Skin epidermis (tissue), 12 donors: ENCODE measurements around the gene MC1R.
"Not testable (repeated sequence)": the region's sequence is repeated elsewhere in the genome, so short reads cannot be mapped to it uniquely, and the experiment has no call there.

ENCODE experiments used
- H3K27ac ChIP-seq, 21 experiments: fragments of 200-600 bp; sonication (generic) in 11 of 21; one replicate each; pipeline ENCODE4 v1.5.0; 2020; ENCODE audit warnings: mild to moderate bottlenecking in 3 of 21, inconsistent platforms in 2 of 21, moderate library complexity in 2 of 21
- H3K4me3 ChIP-seq, 7 experiments: fragments of 200-600 bp; sonication (generic) in 2 of 7; one replicate each; pipeline ENCODE4 v1.5.0; 2020; ENCODE audit warnings: inconsistent platforms in 2 of 7, mild to moderate bottlenecking in 2 of 7, moderate library complexity in 1 of 7

MC1R gene

DNA sequence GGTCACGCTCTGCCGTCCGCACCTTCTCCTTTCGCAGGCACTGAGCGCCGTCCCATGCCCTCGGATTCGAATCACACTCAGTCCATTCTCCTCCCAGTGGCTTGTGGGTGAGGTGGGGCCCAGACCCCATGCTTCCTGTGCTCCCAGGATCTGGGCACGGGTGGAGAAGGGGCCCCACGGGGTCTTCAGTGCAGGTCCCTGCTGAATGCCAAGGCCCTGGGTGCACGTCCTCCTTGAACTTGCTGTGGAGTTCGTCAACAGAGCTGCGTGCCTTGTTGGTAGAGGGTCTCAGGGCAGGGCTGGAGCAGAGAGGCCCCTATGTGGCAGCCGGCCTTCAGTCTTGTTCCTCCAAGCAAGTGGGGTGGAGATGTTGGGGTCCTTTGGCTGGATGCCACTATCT, 7.3 kb upstream of the MC1R start:
- no peak overlapping the region for H3K27ac ChIP-seq
- no peak overlapping the region for H3K4me3 ChIP-seq

GRCh38 chr16:89912143-89912542, 6.5 kb upstream of the MC1R start:
- no peak overlapping the region for H3K4me3 ChIP-seq
- no peak overlapping the region for H3K27ac ChIP-seq

- Histone ChIP-seq H3K4me3 (no peak overlapping the region), H3K27ac (no peak overlapping the region)
Observed at GRCh38 chr16:89912627-89913026, 6.0 kb upstream of the MC1R start.

DNA sequence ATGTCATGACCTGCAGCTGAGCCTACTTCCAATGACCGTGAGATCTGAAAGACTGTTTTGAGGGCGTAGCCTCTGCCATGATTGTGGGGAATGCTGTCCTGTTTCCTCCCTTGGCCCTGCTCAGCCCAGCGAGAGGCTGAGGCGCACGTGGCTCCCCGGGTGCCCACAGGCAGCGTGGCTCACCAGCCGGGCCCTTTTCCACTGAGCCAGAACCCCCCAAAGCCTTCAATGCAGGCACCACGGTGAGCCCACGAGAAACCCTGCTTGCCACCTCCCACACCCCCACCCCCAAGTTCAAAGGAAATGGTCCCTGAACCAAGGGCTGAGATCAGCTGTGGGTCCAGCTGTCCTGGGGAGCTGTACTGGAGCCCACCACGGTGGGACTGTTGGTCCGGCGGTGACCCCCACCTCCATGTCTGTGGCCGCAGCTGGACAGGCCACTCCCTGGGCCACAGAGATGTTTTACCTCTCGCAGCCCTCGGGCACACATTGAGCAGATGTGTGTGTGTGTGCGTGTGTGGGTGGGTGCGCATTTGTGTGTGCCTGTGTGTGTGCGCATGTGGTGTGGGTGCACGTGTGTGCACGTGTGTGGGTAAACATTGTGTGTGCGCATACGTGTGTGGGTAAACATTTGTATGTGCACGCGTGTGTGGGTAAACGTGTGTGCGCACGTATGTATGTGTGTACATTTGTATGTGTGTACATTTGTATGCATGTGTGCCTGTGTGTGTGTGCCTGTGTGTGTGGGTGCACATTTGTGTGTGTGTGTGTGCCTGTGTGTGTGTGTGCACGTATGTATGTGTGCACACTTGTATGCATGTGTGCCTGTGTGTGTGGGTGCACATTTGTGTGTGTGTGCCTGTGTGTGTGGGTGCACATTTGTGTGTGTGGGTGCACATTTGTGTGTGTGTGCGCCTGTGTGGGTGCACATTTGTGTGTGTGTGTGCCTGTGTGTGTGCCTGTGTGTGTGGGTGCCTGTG, 5.0 kb upstream of the MC1R start:
- H3K27ac ChIP-seq, result no peak overlapping the region

DNA sequence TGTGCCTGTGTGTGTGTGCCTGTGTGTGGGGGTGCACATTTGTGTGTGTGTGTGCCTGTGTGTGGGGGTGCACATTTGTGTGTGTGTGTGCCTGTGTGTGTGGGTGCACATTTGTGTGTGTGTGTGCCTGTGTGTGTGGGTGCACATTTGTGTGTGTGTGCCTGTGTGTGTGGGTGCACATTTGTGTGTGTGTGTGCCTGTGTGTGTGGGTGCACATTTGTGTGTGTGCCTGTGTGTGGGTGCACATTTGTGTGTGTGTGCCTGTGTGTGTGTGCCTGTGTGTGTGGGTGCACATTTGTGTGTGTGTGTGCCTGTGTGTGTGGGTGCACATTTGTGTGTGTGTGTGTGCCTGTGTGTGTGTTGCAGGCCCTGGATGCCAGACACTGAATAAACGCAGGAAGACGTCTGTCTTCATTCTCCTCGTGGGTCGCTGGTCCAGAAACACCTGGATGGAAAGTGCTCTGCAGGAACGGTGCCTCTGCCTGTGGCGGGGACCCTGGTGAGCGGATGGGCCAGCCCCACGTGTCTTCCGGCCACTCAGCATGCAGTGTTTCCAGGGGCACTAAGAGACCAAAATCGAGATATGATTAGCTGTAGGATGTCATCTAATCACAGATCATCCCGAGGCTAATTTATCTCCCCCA, 3.9 kb upstream of the MC1R start:
- H3K27ac ChIP-seq, H3K4me3 ChIP-seq: not testable (repeated sequence)

More for the DNA sequence above, 5.0 kb upstream of the MC1R start:
- H3K4me3 ChIP-seq, result no peak overlapping the region

DNA sequence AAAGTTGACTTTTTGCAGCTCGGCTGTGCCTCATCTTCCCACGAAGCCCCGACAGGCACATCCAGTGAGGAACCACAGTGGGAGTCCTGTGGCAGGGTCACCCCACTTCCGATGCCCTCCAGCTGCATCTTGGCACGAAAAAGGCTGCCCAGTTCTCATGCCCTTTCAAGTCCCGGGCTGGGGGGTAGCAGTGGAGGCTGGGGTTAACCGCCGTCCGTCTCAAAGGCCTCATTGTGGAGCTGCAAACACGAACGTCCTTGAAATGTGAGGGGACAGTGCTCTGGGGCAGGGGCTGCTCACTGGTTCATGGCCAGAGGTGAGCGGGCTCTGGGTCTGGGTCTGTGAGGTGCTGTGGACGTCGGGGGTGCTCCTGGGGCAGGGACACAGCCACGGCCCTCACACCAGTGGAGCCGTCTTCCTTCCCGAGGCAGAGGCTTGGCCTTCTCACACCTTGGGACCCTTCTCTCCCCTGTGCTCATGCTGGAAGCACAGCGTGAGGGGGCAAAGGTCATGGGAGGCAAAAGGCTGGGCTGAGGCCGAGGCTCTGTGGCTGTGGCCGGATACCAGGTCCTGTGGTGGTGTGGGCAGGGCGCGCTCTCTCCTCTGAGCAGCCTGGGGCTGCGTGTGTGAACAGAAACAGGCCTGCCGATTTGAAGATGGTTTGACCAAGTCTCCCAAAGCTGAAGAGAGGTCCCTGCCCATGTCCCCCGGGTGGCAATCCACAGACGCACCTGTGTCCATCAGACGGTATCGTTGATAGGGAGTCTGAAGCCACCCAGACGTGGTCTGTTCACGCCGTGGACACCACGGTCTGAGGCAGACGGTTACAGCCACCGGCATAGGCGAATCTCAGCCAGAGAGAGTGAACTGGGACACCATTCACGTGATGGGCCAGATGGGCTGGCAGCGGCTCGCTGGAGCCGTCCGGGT, 3.1 kb upstream of the MC1R start:
- H3K27ac ChIP-seq, result peak overlapping the region in 3 of 21 experiments; percentile 26 to 45 (median 29)
- H3K4me3 ChIP-seq, result no peak overlapping the region

DNA sequence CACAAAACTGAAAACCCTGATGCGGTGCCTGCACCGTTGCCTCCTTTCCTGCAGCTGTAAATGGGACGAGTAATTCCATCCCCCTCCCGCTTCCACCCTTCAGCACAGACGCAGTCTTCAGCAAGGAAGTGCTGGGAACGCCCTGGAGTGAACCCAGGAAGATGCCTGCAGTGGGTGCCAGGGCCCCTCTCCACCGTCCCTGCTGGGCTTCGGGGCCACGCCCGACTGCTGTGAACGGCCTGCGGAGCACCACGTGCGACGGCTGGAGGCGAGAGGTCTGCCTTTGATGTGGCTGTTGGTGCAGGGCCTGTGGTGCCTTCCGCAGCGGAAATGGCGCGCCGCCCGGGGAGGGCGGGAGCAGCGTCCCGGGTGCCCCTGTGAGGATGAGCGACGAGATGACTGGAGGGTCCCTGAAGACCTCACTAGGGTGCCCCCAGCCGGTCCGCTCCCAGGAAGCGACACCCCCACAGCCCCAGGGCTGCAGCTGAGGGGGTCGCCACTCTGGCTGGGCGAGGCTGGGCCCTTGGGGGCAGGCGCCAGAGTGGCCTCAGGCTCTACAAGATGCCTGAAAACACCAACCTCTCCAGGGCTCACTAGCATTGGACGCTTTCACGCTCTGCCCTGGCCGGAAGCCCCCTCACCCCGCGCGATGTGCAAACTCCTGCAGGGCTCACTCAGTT, 749 bp upstream of the MC1R start:
- Histone ChIP-seq H3K4me3 (peak overlapping the region; percentile 5 to 35 (median 17)), H3K27ac (peak overlapping the region in 16 of 21 experiments; percentile 16 to 80 (median 61))

GRCh38 chr16:89919535-89920406, 1.1 kb downstream of the MC1R start:
- peak overlapping the region in 7 of 21 experiments; percentile 5 to 88 (median 74) for H3K27ac ChIP-seq
- H3K4me3 ChIP-seq, result no peak overlapping the region

DNA sequence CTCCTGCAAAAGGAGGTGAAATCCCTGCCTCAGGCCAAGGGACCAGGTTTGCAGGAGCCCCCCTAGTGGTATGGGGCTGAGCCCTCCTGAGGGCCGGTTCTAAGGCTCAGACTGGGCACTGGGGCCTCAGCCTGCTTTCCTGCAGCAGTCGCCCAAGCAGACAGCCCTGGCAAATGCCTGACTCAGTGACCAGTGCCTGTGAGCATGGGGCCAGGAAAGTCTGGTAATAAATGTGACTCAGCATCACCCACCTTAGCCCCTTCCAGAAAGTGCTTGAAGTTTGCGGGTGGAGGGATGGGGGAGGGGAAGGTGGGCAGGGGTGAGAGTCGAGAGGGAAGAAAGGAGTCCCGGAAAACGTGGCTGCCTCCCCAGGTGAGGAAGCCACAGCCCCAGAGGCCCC, 2.1 kb downstream of the MC1R start:
- no peak overlapping the region for H3K4me3 ChIP-seq
- H3K27ac ChIP-seq, result peak overlapping the region in 17 of 21 experiments; percentile 19 to 95 (median 82)

DNA sequence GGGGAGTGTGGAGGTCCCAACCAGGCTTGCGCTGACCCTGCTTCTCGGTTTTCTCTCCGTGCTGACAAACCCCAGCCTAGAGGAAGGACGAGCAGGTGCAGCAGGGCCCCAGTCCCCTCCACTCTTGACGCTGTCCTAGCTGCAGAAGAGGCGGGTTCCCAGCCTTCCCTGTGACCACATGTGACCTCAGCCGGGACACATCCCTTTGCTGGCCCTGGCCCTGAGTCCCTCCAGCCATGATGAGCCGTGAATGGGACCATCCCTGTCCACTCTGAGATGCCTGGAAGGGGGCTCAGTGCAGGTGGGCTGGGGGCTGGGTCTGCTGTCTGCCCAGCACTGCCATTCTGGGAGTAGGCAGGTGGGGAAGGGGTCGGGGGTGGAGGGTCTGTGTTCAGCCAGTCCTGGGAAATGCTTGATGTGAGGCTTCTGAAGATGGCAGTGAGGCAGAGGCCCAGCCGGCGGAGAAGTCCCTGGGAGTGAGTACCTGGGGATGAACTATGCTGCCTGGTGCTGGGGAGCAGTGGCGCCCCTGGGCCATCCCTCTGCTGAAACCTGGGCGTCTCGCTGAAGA, 2.6 kb downstream of the MC1R start:
- Histone ChIP-seq H3K4me3 (peak overlapping the region in 2 of 7 experiments; percentile 45 to 55), H3K27ac (peak overlapping the region in 19 of 21 experiments; percentile 17 to 95 (median 81))

DNA sequence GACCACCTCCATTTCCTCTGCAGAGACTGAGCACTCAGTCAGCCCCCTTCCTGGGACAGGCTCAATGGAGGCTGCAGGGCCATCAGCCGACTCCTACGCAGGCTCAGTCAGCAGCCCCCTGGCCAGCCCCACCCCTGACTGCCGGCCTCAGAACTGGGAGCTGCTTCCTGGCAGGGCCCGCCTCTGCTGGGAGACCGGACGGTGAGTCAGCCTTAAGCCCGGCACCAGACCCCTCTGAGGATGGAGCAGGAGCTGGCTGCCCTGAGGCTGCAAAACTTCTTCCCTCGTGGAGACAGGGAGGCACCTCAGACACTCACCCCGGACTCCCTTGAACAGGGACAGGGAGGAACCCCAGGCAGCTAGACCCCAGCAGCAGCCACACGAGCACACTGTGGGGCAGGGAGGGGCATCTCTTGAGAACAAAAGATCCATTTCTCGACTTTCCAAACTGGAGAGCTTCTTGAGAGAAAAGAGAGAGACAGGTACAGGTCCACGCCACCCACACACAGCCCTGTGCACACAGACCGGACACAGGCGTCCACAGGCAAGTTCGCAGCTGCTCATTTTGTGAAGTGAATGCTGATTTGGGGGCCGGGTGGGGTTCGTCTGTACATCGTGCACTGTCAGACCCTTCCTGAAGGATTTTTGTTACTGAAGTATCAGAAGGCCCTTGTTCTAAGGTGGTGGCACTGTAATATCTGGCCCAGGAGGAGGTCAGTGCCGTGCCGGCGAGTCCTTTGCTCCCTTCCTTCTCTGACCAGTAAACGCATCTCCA, 3.2 kb downstream of the MC1R start:
- H3K4me3 ChIP-seq, result peak overlapping the region; percentile 45 to 68 (median 50)

DNA sequence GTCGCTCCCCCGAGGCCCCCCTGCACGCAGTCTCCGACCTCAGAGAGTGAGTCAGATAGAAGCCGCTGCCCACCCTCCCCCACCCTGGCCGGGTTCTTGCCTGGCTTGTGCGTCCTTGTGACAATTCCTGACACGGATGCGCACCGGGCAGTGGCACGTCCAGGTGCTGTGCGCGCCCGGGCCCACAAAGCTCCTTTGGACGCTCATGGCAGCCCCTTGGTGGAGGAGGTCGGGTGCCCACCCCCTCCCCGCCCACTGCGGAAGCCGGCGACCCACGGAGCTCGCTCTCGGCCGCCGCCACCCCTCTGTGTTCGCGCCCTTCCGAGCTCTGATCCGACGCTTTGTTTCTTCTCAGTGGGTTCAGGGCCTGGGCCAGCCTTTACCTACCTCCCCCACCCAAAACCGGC, 3.8 kb downstream of the MC1R start:
- Histone ChIP-seq H3K27ac (peak overlapping the region; percentile 61 to 95 (median 81)), H3K4me3 (peak overlapping the region; percentile 45 to 68 (median 50))

More for the DNA sequence above, 3.2 kb downstream of the MC1R start:
- H3K27ac ChIP-seq, result peak overlapping the region in 19 of 21 experiments; percentile 58 to 95 (median 81)

GRCh38 chr16:89922884-89923639, 4.4 kb downstream of the MC1R start, which contains the start of gene TUBB3:
Gene TUBB3 (plus strand): TSS chr16:89923342. CDS start chr16:89923402, 60 bp downstream.
- H3K27ac ChIP-seq, result peak within 1 kb of the TSS; percentile 61 to 95 (median 81)
- peak within 1 kb of the TSS; percentile 45 to 68 (median 50) for H3K4me3 ChIP-seq

- peak overlapping the region; percentile 45 to 68 (median 50) for H3K4me3 ChIP-seq
- peak overlapping the region in 10 of 21 experiments; percentile 2 to 95 (median 82) for H3K27ac ChIP-seq
Observed at GRCh38 chr16:89923640-89924296, 5.1 kb downstream of the MC1R start.

DNA sequence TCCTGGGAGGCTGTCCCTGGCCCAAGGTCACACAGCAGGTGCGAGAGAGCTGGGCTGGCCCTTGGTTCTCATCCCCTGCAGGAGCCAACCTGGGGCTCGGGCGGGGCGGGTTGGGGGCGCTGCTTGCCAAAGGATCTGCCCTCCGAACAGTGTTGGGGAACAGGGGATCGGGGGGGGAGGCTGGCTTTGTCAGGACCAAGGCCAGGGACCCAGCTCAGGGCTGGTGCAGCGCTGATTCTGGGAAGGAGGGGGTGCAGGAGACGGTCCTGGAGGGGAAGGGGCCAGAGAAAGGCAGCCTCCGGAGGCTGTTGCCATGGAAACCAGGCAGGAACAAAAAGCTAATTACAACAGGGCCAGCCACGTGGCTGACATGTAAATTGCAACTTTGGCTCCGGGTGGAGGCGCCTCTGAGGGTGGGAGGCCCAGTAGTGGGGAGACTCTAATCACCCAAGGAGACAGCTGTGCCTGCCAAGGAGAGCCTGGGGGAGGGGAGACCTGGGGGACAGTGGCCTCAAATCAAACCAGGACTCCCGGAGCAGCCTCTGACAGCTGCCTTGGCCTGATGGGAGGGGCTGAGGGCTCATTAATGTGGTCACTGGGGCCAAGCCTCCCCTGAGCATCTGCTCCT, 5.7 kb downstream of the MC1R start:
- peak overlapping the region in 6 of 7 experiments; percentile 45 to 68 (median 52) for H3K4me3 ChIP-seq
- peak overlapping the region in 1 of 21 experiments; percentile 95 for H3K27ac ChIP-seq
